Smooth muscle cell (in vitro differentiated cells): ENCODE results near the gene SAMD10. TPM values are rescaled to one million over a fixed set of nuclear protein-coding genes. Genes with fewer than 3 reads are reported as not detected.
A peak's percentile ranks its signal among the peaks of the same experiment; 100 is the strongest.

Source experiments
- DNase-seq: peaks from one replicate; lab custom pipeline; 2025; ENCODE audit not compliant: unreplicated experiment; lab: John Stamatoyannopoulos, UW
- H2AFZ ChIP-seq: fragments of 200-600 bp; sonication (generic); 2 replicates; pipeline ENCODE4 v1.6.0; 2016; ENCODE audit warnings: antibody characterized with exemption, low read depth, mild to moderate bottlenecking
- H3F3A ChIP-seq: fragments of 200-600 bp; sonication (generic); 2 replicates; pipeline ENCODE4 v1.6.0; 2017; ENCODE audit warnings: antibody characterized with exemption, low read depth
- H3K27ac ChIP-seq: fragments of 200-600 bp; sonication (generic); 2 replicates; pipeline ENCODE4 v1.5.1; 2016; ENCODE audit warnings: low read depth, mild to moderate bottlenecking
- H3K27me3 ChIP-seq: fragments of 200-600 bp; sonication (generic); 2 replicates; pipeline ENCODE4 v1.6.1; 2016; ENCODE audit warnings: low read depth, mild to moderate bottlenecking
- H3K36me3 ChIP-seq: fragments of 200-600 bp; sonication (generic); 2 replicates; pipeline ENCODE4 v1.5.1; 2016; ENCODE audit warnings: low read depth
- H3K4me1 ChIP-seq: fragments of 200-600 bp; sonication (generic); 2 replicates; pipeline ENCODE4 v1.5.1; 2016; ENCODE audit warnings: low read depth
- H3K4me2 ChIP-seq: fragments of 200-600 bp; sonication (generic); 2 replicates; pipeline ENCODE4 v1.6.0; 2016; ENCODE audit warnings: mild to moderate bottlenecking
- H3K4me3 ChIP-seq: fragments of 200-600 bp; sonication (generic); 2 replicates; pipeline ENCODE4 v1.5.1; 2016; ENCODE audit warnings: mild to moderate bottlenecking
- H3K79me2 ChIP-seq: fragments of 200-600 bp; sonication (generic); 2 replicates; pipeline ENCODE4 v1.6.0; 2016; ENCODE audit warnings: low read depth, mild to moderate bottlenecking
- H3K9ac ChIP-seq: fragments of 200-600 bp; sonication (generic); 2 replicates; pipeline ENCODE4 v1.6.0; 2016; ENCODE audit warnings: low read depth
- H3K9me3 ChIP-seq: fragments of 200-600 bp; sonication (generic); replicated peaks from 2 replicates; pipeline ENCODE4 v1.5.1; 2016; ENCODE audit warnings: low read depth
- H4K20me1 ChIP-seq: fragments of 200-600 bp; sonication (generic); 2 replicates; pipeline ENCODE4 v1.6.0; 2016; ENCODE audit warnings: low read depth
- CTCF ChIP-seq: fragments of 200-600 bp; sonication (generic); IDR thresholded peaks from 2 replicates; pipeline ENCODE4 v1.5.1; 2017; ENCODE audit warnings: borderline replicate concordance, mild to moderate bottlenecking, antibody characterized with exemption; ENCODE audit not compliant: insufficient read depth, poor library complexity, severe bottlenecking
- WGBS: methylation state at CpG from one replicate; pipeline ENCODE4 v1.1.7; 2016; ENCODE audit warnings: low lambda C conversion rate; 5-methylcytosine and 5-hydroxymethylcytosine counted together
- polyA plus RNA-seq: library from polyadenylated mRNA; unstranded; fragments of >200 nt; fragmentation: Nextera tagmentation; extraction: Ambion mirVana; gene quantifications from 2 replicates; pipeline ENCODE4 v1.2.1, GENCODE V29; 2016
- total RNA-seq: library from RNA; depleted of rRNA; stranded (reverse); fragments of >200 nt; gene quantifications from 2 replicates; pipeline ENCODE4 v1.2.3, GENCODE V29; 2014

SAMD10 gene
- total and polyA plus RNA-seq, 2 experiments from 2014 or later: 0.13 to 1.2 TPM

GRCh38 chr20:63943808-63944077 is 35.7 kb downstream of the SAMD10 start:
- peaks cover 96% of the 10 kb centered on the region for H4K20me1 ChIP-seq

GRCh38 chr20:63942969-63943807 is 36.3 kb downstream of the SAMD10 start:
- Histone ChIP-seq H3F3A (peaks cover 7% of the 10 kb centered on the region), H3K4me2 (no peak overlapping the region), H3K9ac (no peak overlapping the region), H3K36me3 (no peaks in the 10 kb centered on the region), H3K4me1 (no peaks in the 10 kb centered on the region), H3K27me3 (no peaks in the 10 kb centered on the region), H3K27ac (no peak overlapping the region), H4K20me1 (peaks cover 96% of the 10 kb centered on the region), H3K4me3 (no peak overlapping the region), H2AFZ (no peak overlapping the region), H3K9me3 (no peaks in the 10 kb centered on the region), H3K79me2 (peaks cover 16% of the 10 kb centered on the region)
- TF ChIP-seq CTCF: no peak
- no peak for DNase-seq
- 96% methylated on average over 15 of the region's 19 CpGs for WGBS

More at GRCh38 chr20:63943808-63944077, 35.7 kb downstream of the SAMD10 start:
- Histone ChIP-seq H3K27ac (no peak overlapping the region), H3K27me3 (no peaks in the 10 kb centered on the region), H3K9ac (no peak overlapping the region), H3K9me3 (no peaks in the 10 kb centered on the region), H3K36me3 (no peaks in the 10 kb centered on the region), H3K4me2 (no peak overlapping the region), H2AFZ (no peak overlapping the region), H3K4me1 (no peaks in the 10 kb centered on the region), H3K79me2 (peaks cover 16% of the 10 kb centered on the region), H3F3A (peaks cover 6% of the 10 kb centered on the region), H3K4me3 (no peak overlapping the region)
- TF ChIP-seq CTCF: no peak
- 96% methylated on average over 3 of the region's 3 CpGs for WGBS
- DNase-seq: no peak

- H3K27ac ChIP-seq: peak overlapping the region; percentile 24
- no peaks in the 10 kb centered on the region for H3K36me3 ChIP-seq
- H4K20me1 ChIP-seq: peaks cover 96% of the 10 kb centered on the region
Measured at GRCh38 chr20:63942250-63942951, 37.0 kb downstream of the SAMD10 start.

More at GRCh38 chr20:63942250-63942951, 37.0 kb downstream of the SAMD10 start:
- Histone ChIP-seq H3K79me2 (peaks cover 11% of the 10 kb centered on the region), H3K4me3 (no peak overlapping the region), H3K4me1 (no peaks in the 10 kb centered on the region), H3K4me2 (no peak overlapping the region), H2AFZ (no peak overlapping the region), H3K9me3 (no peaks in the 10 kb centered on the region), H3K27me3 (no peaks in the 10 kb centered on the region), H3K9ac (no peak overlapping the region), H3F3A (peaks cover 14% of the 10 kb centered on the region)
- WGBS: 75% methylated on average over 23 of the region's 30 CpGs
- no peak for DNase-seq
- TF ChIP-seq CTCF: no peak
